Endodermal cell (in vitro differentiated cells): Measurements from ENCODE around the gene CPEB1. TPM values are rescaled to one million over a fixed set of nuclear protein-coding genes. Genes with fewer than 3 reads are reported as not detected.

ENCODE experiments used
- DNase-seq: peaks from one replicate; pipeline ENCODE4 v3.0.0-alpha.2; 2017
- H3K27ac ChIP-seq: 2 replicates; pipeline ENCODE4 v1.5.1; 2013; ENCODE audit warnings: mild to moderate bottlenecking, low read depth, low read length, moderate library complexity
- H3K27me3 ChIP-seq: 2 replicates; pipeline ENCODE4 v1.6.1; 2013; ENCODE audit warnings: mild to moderate bottlenecking, low read length, moderate library complexity; ENCODE audit not compliant: insufficient read depth, control insufficient read depth, poor library complexity, severe bottlenecking
- H3K36me3 ChIP-seq: 2 replicates; pipeline ENCODE4 v1.7.0; 2013; ENCODE audit warnings: mild to moderate bottlenecking, low read length, moderate library complexity; ENCODE audit not compliant: control insufficient read depth, insufficient read depth
- H3K4me1 ChIP-seq: one replicate; pipeline ENCODE4 v1.7.0; 2013; ENCODE audit warnings: low read length; ENCODE audit not compliant: control insufficient read depth, insufficient read depth
- H3K4me3 ChIP-seq: 2 replicates; pipeline ENCODE4 v1.5.1; 2013; ENCODE audit warnings: mild to moderate bottlenecking, low read length, moderate library complexity
- H3K9ac ChIP-seq: 2 replicates; pipeline ENCODE4 v1.6.1; 2013; ENCODE audit warnings: mild to moderate bottlenecking, low read length, moderate library complexity; ENCODE audit not compliant: poor library complexity, severe bottlenecking; ENCODE audit errors: extremely low read depth
- H3K9me3 ChIP-seq: 2 replicates; pipeline ENCODE4 v1.6.1; 2013; ENCODE audit warnings: mild to moderate bottlenecking, low read length, moderate library complexity; ENCODE audit not compliant: control insufficient read depth
- H3K27ac Mint-ChIP-seq: 2 replicates; pipeline ENCODE4 v1.8.0; 2020; ENCODE audit warnings: mixed read lengths
- H3K27me3 Mint-ChIP-seq: 2 replicates; pipeline ENCODE4 v1.8.0; 2021; ENCODE audit warnings: mild to moderate bottlenecking, mixed read lengths; ENCODE audit not compliant: insufficient read depth
- H3K36me3 Mint-ChIP-seq: 2 replicates; pipeline ENCODE4 v1.8.0; 2020; ENCODE audit warnings: low read depth, mixed read lengths
- H3K4me1 Mint-ChIP-seq: 2 replicates; pipeline ENCODE4 v1.8.0; 2020; ENCODE audit warnings: mixed read lengths
- H3K4me3 Mint-ChIP-seq: 2 replicates; pipeline ENCODE4 v1.8.0; 2020; ENCODE audit warnings: mild to moderate bottlenecking, moderate library complexity, mixed read lengths
- H3K9me3 Mint-ChIP-seq: 2 replicates; pipeline ENCODE4 v1.8.0; 2020; ENCODE audit warnings: mild to moderate bottlenecking, mixed read lengths
- CTCF ChIP-seq: fragments of 200-600 bp; sonication (generic); conservative IDR thresholded peaks from 2 replicates; pipeline ENCODE4 v1.5.0; 2021; ENCODE audit warnings: antibody characterized with exemption, mild to moderate bottlenecking
- WGBS, 2 experiments: methylation state at CpG; one replicate each; pipeline versions ENCODE4 v1.1.5 to v1.1.7; 2013; ENCODE audit warnings: missing lambda C conversion rate in 2 of 2, mixed read lengths in 1 of 2; ENCODE audit not compliant: insufficient coverage in 1 of 2, insufficient read length in 1 of 2; 5-methylcytosine and 5-hydroxymethylcytosine counted together
- total RNA-seq, 2 donors: library from RNA; stranded (reverse); fragmentation: NEBNext Ultra II Directional in 1 of 2; extraction: Animal tissue kit (Norgen Biotek cat#: 25700) in 1 of 2; gene quantifications; 2 replicates in 1 of 2; 3 replicates in 1 of 2; pipeline ENCODE4 v1.2.1, GENCODE V29; 2021

The CPEB1 gene
- total RNA-seq, 2 donors from 2014 or later = 1.0 to 1.4 TPM

DNA sequence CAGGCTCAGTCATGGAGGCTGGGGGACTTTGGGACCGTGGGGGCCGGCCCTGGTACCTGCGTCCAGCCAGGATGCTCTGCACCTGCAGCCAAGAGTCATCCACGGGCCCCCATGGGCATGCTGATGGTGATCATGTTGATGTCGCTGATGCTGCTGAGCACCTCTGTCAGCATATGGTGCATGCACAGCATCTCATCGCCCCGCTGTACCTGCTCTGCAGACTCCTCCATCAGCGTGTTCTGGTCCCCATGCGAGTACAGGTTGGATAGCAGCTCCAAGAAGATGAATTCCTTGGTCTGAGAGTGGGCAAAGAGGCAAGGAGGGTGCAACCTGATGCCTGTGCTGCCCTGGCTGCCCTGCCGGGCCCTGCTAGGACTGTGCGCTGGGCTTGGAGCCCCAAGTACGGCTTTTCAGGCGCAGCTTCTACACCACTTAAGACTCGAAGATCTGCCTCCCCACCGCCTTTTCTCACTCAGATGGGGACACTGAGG, 114.1 kb downstream of the CPEB1 start:
- Histone ChIP-seq H3K9me3 (no peaks in the 10 kb centered on the region), H3K27me3 (no peaks in the 10 kb centered on the region), H3K27ac (no peak overlapping the region), H3K9ac (no peak overlapping the region), H3K4me3 (no peak overlapping the region), H3K36me3 (peaks cover 41% of the 10 kb centered on the region), H3K4me1 (no peaks in the 10 kb centered on the region)
- peaks cover 2% of the 10 kb centered on the region for H3K9me3 Mint-ChIP-seq
- no peak for TF ChIP-seq CTCF
- 91 to 93% methylated on average over 10 to 15 of the region's 15 CpGs for WGBS, 2 experiments
- peaks cover 13% of the 10 kb centered on the region for H3K4me1 Mint-ChIP-seq
- no peak overlapping the region for H3K27ac Mint-ChIP-seq
- H3K36me3 Mint-ChIP-seq = peaks cover 52% of the 10 kb centered on the region
- no peak overlapping the region for H3K4me3 Mint-ChIP-seq
- no peaks in the 10 kb centered on the region for H3K27me3 Mint-ChIP-seq
- peak; percentile 47 for DNase-seq

DNA sequence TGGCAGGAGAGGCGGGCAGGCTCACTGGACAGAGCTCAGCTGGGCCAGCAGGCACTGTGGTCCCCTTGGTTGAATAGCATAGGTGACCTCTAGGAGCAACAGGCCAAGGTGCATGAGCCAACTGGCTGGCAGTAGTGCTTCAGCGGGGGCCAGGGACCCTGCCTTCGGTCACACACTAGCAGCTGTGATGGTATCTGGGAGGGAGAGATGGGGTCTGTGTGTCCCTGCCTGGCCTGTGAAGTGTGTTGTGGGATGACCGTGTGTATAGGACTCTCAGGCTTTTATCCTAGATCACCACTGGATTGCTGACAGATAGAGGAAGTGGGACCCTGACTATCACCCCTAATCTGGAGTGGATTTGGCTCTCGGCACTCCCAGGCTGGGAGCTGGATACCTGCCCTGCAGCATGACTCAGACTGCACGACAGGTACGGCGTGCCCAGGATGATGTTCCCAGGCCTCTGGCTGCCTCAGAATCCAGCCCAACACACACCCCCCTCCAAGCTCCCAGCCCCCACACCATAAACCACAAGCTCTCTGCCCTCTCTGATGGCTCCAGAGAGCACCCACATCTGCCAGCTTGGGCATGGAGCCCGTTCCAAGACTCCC, 114.7 kb downstream of the CPEB1 start:
- 91 to 92% methylated on average over 4 to 9 of the region's 9 CpGs for whole genome bisulfite sequencing, 2 experiments
- peaks cover 46% of the 10 kb centered on the region for H3K36me3 Mint-ChIP-seq

More for the DNA sequence above, 114.7 kb downstream of the CPEB1 start:
- Histone ChIP-seq H3K27me3 (no peaks in the 10 kb centered on the region), H3K9me3 (no peaks in the 10 kb centered on the region), H3K36me3 (peaks cover 36% of the 10 kb centered on the region), H3K9ac (no peak overlapping the region), H3K4me1 (no peaks in the 10 kb centered on the region), H3K27ac (no peak overlapping the region), H3K4me3 (no peak overlapping the region)
- Mint-ChIP-seq H3K4me1 (peaks cover 9% of the 10 kb centered on the region), H3K27ac (no peak overlapping the region), H3K9me3 (peaks cover 2% of the 10 kb centered on the region), H3K4me3 (no peak overlapping the region), H3K27me3 (no peaks in the 10 kb centered on the region)
- peak; percentile 49 for DNase-seq
- TF ChIP-seq CTCF = no peak
